K562 (cell line): ENCODE data around the gene PDE4A. TPM values are rescaled to one million over a fixed set of nuclear protein-coding genes. Genes with fewer than 3 reads are reported as not detected.

ENCODE experiments used
- ARID4B ChIP-seq: sonication (generic); formaldehyde crosslinking; IDR thresholded peaks from 2 replicates; pipeline ENCODE4 v1.8.0; 2022; ENCODE audit warnings: mild to moderate bottlenecking, missing genetic modification reagents
- BRF1 ChIP-seq: IDR thresholded peaks from 3 replicates; pipeline ENCODE4 v1.6.1; 2011; ENCODE audit warnings: borderline replicate concordance, mild to moderate bottlenecking; ENCODE audit not compliant: insufficient read length; ENCODE audit errors: extremely low read depth
- CSDE1 ChIP-seq, 2 experiments: fragments of 450-650 bp; IDR thresholded peaks; 2 replicates each; pipeline ENCODE4 v1.6.1; 2016; ENCODE audit warnings: mild to moderate bottlenecking in 1 of 2
- DDX20 ChIP-seq: fragments of 450-650 bp; IDR thresholded peaks from 2 replicates; pipeline ENCODE4 v1.6.1; 2016; ENCODE audit warnings: missing genetic modification characterization, low read depth, mild to moderate bottlenecking, missing compliant biosample characterization, moderate library complexity
- FOXJ2 ChIP-seq: fragments of 200-800 bp; sonication (Bioruptor generic); IDR thresholded peaks from 2 replicates; pipeline ENCODE4 v1.6.1; 2016; ENCODE audit warnings: missing genetic modification characterization, missing compliant biosample characterization
- GATAD2B ChIP-seq: fragments of 450-650 bp; IDR thresholded peaks from 2 replicates; pipeline ENCODE4 v1.6.1; 2017; ENCODE audit warnings: mild to moderate bottlenecking, borderline replicate concordance
- JUND ChIP-seq, 2 experiments: IDR thresholded peaks; 2 replicates in 1 of 2; 3 replicates in 1 of 2; pipeline ENCODE4 v1.6.1; 2011; ENCODE audit warnings: borderline replicate concordance in 2 of 2, low read depth in 2 of 2, low read length in 2 of 2, improper control_type of control experiment in 1 of 2, missing biosample characterization in 1 of 2, missing genetic modification characterization in 1 of 2, missing genetic modification reagents in 1 of 2
- NCOA6 ChIP-seq: fragments of 450-650 bp; IDR thresholded peaks from 2 replicates; pipeline ENCODE4 v1.6.1; 2017; ENCODE audit warnings: mild to moderate bottlenecking
- NONO ChIP-seq, 2 experiments: fragments of 200-400 bp in 1 of 2; fragments of 450-650 bp in 1 of 2; formaldehyde crosslinking in 1 of 2; IDR thresholded peaks; 2 replicates each; pipeline ENCODE4 v1.6.1; 2017; ENCODE audit warnings: low read depth in 2 of 2, mild to moderate bottlenecking in 2 of 2, moderate library complexity in 2 of 2, low read length in 1 of 2
- PCBP1 ChIP-seq: fragments of 200-400 bp; formaldehyde crosslinking; IDR thresholded peaks from 2 replicates; pipeline ENCODE4 v1.6.1; 2018; ENCODE audit warnings: mild to moderate bottlenecking, low read depth, low read length; ENCODE audit not compliant: poor library complexity, severe bottlenecking
- PHF8 ChIP-seq: fragments of 200-600 bp; sonication (generic); IDR thresholded peaks from 2 replicates; pipeline ENCODE4 v1.6.1; 2012; ENCODE audit warnings: mixed run types, mild to moderate bottlenecking, inconsistent platforms, low read length, moderate library complexity, borderline replicate concordance
- SLC30A9 ChIP-seq: fragments of 250-450 bp; sonication (Bioruptor Pico); IDR thresholded peaks from 2 replicates; pipeline ENCODE4 v1.8.0; 2022; ENCODE audit warnings: mild to moderate bottlenecking, moderate library complexity
- SMARCE1 ChIP-seq: fragments of 450-650 bp; IDR thresholded peaks from 2 replicates; pipeline ENCODE4 v1.7.1; 2016; ENCODE audit warnings: mild to moderate bottlenecking
- SNIP1 ChIP-seq: fragments of 450-650 bp; IDR thresholded peaks from 2 replicates; pipeline ENCODE4 v1.7.1; 2017; ENCODE audit warnings: low read depth, mild to moderate bottlenecking
- TGIF2 ChIP-seq: sonication (generic); formaldehyde crosslinking; IDR thresholded peaks from 2 replicates; pipeline ENCODE4 v1.8.1; 2022; ENCODE audit warnings: mild to moderate bottlenecking, missing genetic modification reagents, moderate library complexity
- TRIM24 ChIP-seq, 2 experiments: fragments of 450-650 bp; IDR thresholded peaks; 2 replicates each; pipeline ENCODE4 v1.6.1; 2016
- USF2 ChIP-seq: sonication (generic); formaldehyde crosslinking; IDR thresholded peaks from 2 replicates; pipeline ENCODE4 v1.5.0; 2020; ENCODE audit warnings: missing genetic modification reagents
- XRCC4 ChIP-seq: IDR thresholded peaks from one replicate; pipeline ENCODE4 v1.6.1; 2011; ENCODE audit not compliant: insufficient read depth, insufficient read length; ENCODE audit errors: extremely low read depth
- ZBTB26 ChIP-seq: fragments of 450-650 bp; formaldehyde crosslinking; IDR thresholded peaks from 2 replicates; pipeline ENCODE4 v1.4.0; 2022; ENCODE audit warnings: missing genetic modification characterization
- ZNF12 ChIP-seq: sonication (generic); formaldehyde crosslinking; IDR thresholded peaks from 2 replicates; pipeline ENCODE4 v1.4.0; 2020; ENCODE audit warnings: mild to moderate bottlenecking, missing genetic modification reagents
- ZNF561 ChIP-seq: fragments of 450-650 bp; formaldehyde crosslinking; conservative IDR thresholded peaks from 2 replicates; pipeline ENCODE4 v1.4.0; 2020; ENCODE audit warnings: mild to moderate bottlenecking, moderate library complexity
- ZNF696 ChIP-seq: fragments of 250-450 bp; sonication (Bioruptor Pico); conservative IDR thresholded peaks from 2 replicates; pipeline ENCODE4 v1.4.0; 2020; ENCODE audit warnings: mild to moderate bottlenecking, moderate library complexity
- polyA plus RNA-seq, 8 experiments: library from polyadenylated mRNA; depleted of rRNA in 4 of 8; stranded (reverse) in 5 of 8; unstranded in 3 of 8; fragments of >200 nt; fragmentation: Nextera tagmentation in 2 of 8; fragmentation: Illumina TruSeq in 1 of 8; extraction: Ambion mirVana in 2 of 8; extraction: Trizol in 1 of 8; gene quantifications; 2 replicates each; pipeline versions ENCODE4 v1.2.1 to v1.2.3, GENCODE V29; 2011 to 2014; ENCODE audit warnings: inconsistent platforms in 1 of 8, missing spikeins in 1 of 8
- total RNA-seq, 7 experiments: library from RNA; depleted of rRNA in 6 of 7; stranded (reverse); fragments of >200 nt in 6 of 7; fragmentation: Illumina TruSeq in 2 of 7; extraction: Trizol in 2 of 7; gene quantifications; 2 replicates each; pipeline versions ENCODE4 v1.2.1 to v1.2.3, GENCODE V29; 2011 to 2021; ENCODE audit warnings: low replicate concordance in 1 of 7

PDE4A gene
- total and polyA plus RNA-seq, 9 of the 15 experiments (the other 6 are each of a cell fraction or from before 2014, with no cell fraction given): 0.66 to 26.9 (median 4.6) TPM

GRCh38 chr19:10419646-10420443, 493 bp upstream of the PDE4A start (continued):
- TF ChIP-seq ARID4B (CRISPR knock-in tag) (peak; percentile 97), CSDE1 (IDR thresholded peaks at IDR 0.05) (peak in 1 of 2 experiments; percentile 87; a peak in 3 of 4 replicates), BRF1 (no peak), NONO (IDR thresholded peaks at IDR 0.05; ENCODE audit: low read depth in 2 of 2, low read length in 1 of 2) (no peak), SMARCE1 (no peak; the same call in 1 of the 2 replicates), DDX20 (tag) (no peak), FOXJ2 (no peak), ZNF12 (CRISPR knock-in tag) (no peak; the same call in 1 of the 2 replicates), TRIM24 (IDR thresholded peaks at IDR 0.05) (no peak; a peak in 1 of 4 replicates), ZBTB26 (CRISPR knock-in tag) (no peak), XRCC4 (no peak), PHF8 (peak; percentile 55; the same call in 1 of the 2 replicates), JUND (IDR thresholded peaks at IDR 0.05; ENCODE audit: borderline replicate concordance, low read depth, low read length) (no peak; the same call in 1 of the 2 replicates), JUND (tag; IDR thresholded peaks at IDR 0.05; ENCODE audit: borderline replicate concordance, low read depth, low read length) (peak; percentile 29; the same call in 2 of the 3 replicates), SNIP1 (no peak), ZNF696 (CRISPR knock-in tag) (no peak), GATAD2B (0 out of 2 replicates have a peak, but pooled peaks have one; percentile 70), NCOA6 (no peak), USF2 (CRISPR knock-in tag) (peak; percentile 70), ZNF561 (CRISPR knock-in tag) (no peak), TGIF2 (0 out of 2 replicates have a peak, but pooled peaks have one; percentile 60), SLC30A9 (CRISPR knock-in tag) (no peak), PCBP1 (no peak)
